Measurements from ENCODE around the gene GOLGB1.

DNA sequence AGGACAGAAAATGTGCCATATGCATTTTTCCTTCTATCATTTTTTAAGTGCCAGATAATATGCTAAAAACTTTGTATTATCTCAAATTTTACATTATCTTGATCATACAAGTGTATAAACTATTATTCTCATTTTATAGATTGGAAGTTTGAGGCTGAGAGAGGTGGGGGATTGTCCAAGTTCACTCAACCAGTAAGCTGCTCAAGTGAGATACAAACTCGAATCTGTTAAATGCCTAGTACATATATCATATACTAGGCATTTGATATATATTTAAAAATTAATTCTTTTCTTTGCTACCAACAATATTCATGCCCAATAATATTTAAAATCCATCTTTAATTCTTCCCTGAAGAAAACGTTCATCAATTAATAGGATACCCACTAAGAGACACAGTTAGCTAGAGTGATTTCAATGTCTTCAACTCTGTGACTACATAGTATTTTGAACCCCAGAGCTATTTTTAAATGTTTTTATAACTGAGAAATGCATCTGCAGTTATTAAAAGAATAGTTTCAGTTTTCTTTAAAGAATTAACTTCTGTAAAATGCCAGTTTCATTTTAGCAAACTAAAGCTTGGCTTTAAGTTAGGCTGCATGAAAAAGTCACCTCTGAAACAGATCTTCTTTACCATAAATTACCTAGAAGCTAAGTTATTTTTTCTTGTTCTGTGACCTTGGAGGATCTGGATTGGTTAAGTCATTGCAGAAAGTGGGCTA is 44.9 kb upstream of the GOLGB1 start:
- TF ChIP-seq, protein P1, sequence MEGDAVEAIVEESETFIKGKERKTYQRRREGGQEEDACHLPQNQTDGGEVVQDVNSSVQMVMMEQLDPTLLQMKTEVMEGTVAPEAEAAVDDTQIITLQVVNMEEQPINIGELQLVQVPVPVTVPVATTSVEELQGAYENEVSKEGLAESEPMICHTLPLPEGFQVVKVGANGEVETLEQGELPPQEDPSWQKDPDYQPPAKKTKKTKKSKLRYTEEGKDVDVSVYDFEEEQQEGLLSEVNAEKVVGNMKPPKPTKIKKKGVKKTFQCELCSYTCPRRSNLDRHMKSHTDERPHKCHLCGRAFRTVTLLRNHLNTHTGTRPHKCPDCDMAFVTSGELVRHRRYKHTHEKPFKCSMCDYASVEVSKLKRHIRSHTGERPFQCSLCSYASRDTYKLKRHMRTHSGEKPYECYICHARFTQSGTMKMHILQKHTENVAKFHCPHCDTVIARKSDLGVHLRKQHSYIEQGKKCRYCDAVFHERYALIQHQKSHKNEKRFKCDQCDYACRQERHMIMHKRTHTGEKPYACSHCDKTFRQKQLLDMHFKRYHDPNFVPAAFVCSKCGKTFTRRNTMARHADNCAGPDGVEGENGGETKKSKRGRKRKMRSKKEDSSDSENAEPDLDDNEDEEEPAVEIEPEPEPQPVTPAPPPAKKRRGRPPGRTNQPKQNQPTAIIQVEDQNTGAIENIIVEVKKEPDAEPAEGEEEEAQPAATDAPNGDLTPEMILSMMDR (IDR thresholded peaks at IDR 0.05; ENCODE audit: low read length) = no peak
- TF ChIP-seq EZH2phosphoT487 (IDR thresholded peaks at IDR 0.05; ENCODE audit: low read length) = no peak

Data from MM.1S (cell line).